ENCODE measurements around the gene LMOD2.

LMOD2 gene

DNA sequence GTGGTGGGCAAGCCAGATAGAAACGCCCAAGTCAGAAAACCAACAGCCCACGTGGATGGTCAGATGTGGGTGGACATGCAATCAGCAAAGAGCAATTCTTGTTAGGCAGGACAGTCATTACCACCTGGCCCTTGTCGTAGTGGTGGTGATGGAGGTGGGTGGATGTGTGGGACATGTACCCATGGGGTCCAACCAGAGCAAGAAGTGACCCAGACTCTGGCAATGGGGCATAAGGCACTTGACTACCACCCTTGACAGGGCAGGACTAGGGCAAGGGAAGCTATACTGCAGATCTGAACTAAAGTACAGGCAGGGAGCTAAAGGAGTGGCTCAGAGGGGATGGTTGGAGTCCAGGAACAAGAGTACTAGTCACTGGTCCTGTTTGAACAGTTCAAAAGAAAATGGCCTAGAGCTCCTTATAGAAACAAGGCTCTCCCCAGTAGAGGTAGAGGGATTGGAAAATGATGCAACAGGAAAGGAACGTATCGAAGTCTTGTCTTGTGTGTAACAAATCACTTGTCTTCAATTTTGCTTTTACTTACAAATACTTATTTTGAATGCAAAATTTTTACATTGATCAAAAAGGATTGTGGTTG, 17.6 kb downstream of the LMOD2 start:
- no peak for DNase-seq (ENCODE audit: low spot score)

- no peak for DNase-seq (ENCODE audit: low spot score)
These were observed 18.2 kb downstream of the LMOD2 start for GRCh38 chr7:123673752-123674398.

DNA sequence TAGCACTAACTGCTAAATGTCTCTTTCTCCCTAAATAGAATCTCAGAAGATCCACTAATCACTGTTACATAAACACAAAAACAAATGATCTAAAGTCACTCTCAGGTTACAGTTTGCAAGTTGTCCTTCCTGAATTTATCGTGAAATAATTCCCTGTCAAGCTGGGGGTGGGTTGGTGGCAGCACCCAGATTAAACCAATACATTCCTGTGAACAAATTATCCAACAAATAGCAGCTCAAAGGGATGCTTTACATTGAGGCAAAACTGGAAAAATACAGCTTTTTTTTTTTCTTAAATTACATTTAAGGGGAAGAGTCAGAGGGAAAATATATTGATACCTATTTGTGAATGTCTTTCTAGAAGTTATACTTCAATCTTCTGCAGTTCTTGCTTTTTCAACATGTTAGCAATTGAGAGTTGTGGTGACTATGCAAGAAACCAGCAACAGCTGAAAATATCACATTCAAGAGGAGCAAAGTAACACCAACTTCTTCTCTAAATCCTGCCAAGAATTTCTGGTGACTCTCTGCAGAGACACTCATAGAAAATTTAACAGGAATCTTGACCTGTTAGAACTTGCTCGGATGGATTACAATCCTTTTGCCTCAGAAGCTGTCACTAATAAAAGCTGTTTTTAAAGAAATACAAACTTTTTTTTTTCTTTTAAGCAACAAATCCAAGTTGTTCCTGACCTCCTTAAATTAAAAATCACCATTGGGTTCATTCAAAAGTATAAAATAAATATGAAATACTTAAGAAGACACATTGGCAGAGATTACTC, 18.9 kb downstream of the LMOD2 start:
- peak; percentile 39 for DNase-seq (ENCODE audit: low spot score)

- peak; percentile 66 for DNase-seq (ENCODE audit: low spot score)
These were observed 19.5 kb downstream of the LMOD2 start for GRCh38 chr7:123675181-123675473.

DNA sequence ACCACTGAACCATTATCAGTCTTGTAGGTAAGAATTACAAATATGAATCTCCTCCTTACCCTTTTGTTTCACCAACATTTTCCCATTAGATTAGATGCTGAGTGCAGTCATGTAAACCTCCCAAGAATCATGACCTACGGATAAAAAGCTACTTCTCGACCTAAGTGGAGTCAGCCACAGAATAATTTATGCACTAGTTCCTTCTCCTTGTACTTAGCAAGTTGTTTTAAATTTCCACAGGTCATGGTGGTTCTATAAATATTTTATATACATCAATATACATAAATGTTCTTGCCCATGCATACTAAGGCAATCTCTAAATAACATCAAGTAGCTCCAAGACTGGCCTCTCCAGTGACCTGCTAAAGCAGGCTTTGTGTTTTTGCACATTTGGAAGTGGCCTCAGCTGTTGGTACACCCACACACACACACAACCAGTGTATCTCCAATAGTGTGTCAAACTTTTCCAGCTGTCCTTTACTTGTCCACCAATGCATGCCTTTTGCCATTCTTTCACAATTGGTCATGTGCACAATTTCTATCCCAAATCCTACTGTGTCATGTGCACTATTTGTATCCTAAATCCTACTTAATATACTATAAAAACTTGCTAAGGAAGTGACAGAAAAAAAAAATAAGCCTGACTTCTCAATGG, 21.5 kb downstream of the LMOD2 start:
- DNase-seq (ENCODE audit: low spot score): no peak

DNA sequence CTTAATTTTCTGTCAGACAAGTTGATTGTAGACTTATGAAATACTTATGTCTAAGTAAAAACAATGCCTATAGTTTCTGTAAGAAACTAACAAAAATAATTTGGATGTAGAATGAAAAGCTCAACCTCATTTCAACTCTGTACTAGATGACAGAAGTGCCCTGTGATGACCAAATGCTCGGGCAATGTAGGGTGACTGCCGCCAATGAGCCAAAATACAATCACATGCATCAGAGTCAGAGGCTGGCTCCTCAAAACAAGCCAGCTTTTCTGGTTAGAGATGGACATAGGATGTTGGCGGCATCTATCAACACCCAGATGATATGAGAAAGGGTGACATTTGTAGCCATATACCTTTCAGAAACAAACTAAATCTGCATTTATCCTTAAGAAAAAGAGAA, 23.9 kb downstream of the LMOD2 start:
- DNase-seq (ENCODE audit: low spot score): no peak

- no peak for DNase-seq (ENCODE audit: low spot score)
These were observed 24.9 kb downstream of the LMOD2 start for GRCh38 chr7:123680580-123680979.

DNA sequence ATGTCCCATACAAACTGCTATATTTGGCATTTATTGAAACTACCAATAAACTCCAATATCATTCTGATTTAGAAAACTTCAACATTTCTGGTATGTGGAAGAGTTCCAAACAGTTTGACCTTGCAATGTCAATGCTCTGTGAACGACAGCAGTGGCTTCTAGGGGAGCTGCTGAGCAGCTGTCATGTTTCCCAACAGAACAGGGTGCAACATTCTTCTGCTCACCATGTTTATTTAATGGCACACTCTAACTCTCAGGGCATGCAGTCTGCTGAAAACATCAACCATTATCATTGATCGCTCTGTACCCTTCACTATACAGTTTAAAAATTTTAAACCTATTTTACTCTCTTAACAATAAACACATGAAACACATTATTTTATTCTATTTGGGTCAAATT, 25.9 kb downstream of the LMOD2 start:
- no peak for DNase-seq (ENCODE audit: low spot score)

- DNase-seq (ENCODE audit: low spot score): peak; percentile 41
These were observed 27.0 kb downstream of the LMOD2 start for GRCh38 chr7:123682690-123683089.

GRCh38 chr7:123687161-123687560, 31.5 kb downstream of the LMOD2 start:
- no peak for DNase-seq (ENCODE audit: low spot score)

GRCh38 chr7:123687727-123688126, 32.1 kb downstream of the LMOD2 start:
- no peak for DNase-seq (ENCODE audit: low spot score)

DNA sequence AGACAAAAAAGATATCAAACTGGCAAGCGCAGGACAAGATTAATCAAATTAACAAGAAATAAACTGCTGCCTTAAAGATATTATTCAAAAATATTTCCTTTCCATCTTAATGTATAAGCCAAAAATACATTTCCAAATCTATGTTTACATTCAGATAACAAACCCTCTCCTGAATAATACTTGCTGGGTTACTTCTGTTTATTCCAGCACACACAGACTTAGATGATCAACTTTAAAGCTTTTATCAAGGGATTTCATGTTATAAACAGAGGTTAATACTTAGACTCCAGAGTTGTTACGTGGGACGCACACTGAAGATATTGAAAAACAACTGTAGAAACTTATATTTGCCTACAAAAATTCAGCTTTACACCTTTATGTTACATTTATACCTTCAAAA, 33.6 kb downstream of the LMOD2 start:
- no peak for DNase-seq (ENCODE audit: low spot score)

GRCh38 chr7:123690550-123690949, 34.9 kb downstream of the LMOD2 start:
- no peak for DNase-seq (ENCODE audit: low spot score)

GRCh38 chr7:123692471-123692877, 36.8 kb downstream of the LMOD2 start:
- DNase-seq (ENCODE audit: low spot score): no peak

DNA sequence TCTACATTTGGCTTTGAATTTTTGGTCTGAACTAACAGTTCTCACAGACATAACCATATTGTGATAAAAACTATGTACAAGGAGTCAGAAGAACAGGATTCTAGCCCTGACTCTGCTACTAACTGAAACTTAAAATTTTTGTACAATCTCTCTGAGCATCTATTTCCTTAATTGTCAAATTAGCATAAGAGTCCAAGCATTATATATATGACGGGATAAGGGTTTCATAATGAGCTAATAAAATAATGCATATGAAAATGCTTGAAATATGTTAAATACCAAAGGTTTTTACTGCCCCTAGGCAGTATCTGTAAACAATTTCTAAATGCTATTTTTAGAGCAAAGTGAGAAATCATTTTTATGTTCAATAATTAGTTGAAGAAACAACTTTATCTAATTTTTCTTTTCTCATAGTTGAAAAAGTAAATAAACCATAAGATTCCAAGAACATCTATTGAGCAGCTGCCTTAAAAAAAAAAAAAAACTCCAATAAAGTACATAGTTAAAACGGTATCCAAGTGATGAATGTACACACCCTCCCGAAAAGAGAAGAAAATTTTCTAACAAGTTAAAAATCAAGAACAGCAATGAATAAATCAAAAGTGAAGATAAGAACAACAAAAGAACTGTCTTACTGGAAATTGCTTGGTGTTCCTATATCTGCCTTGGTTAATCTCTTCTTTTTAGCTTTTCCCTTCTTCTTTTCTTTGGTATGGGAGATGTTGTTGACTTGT, 40.4 kb downstream of the LMOD2 start:
- DNase-seq (ENCODE audit: low spot score): no peak

DNA sequence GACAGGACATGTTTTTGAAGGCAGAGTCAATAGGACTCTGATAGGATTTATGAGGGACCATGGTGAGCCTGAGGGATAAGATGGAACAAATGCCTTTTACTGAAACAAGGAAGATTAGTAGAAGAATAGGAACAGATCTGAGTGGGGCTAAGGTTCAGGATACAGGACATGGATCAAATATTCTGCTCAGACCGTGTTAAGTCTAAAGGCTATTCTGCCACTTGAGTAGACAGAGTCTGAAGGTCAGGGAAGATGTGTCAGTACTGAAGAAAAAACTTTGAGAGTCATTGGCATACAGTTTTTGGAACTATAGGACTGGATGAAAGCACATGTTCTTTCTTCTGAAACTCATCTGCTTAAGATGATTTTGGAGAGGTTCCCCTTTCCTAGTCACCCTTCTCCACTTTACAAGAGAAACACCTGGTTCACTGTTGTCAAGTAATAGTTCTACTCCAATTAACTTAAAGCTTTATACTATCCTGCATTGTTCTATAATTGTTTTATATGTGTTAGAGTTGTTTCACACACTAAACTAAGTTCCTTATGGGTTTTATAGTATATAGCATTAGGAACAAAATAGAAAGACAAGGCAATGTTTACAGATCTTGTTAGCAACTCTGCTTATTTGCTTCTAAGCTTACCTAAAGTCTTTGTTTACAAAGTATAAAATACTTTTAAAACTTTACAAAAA, 49.7 kb downstream of the LMOD2 start:
- DNase-seq (ENCODE audit: low spot score): no peak

DNA sequence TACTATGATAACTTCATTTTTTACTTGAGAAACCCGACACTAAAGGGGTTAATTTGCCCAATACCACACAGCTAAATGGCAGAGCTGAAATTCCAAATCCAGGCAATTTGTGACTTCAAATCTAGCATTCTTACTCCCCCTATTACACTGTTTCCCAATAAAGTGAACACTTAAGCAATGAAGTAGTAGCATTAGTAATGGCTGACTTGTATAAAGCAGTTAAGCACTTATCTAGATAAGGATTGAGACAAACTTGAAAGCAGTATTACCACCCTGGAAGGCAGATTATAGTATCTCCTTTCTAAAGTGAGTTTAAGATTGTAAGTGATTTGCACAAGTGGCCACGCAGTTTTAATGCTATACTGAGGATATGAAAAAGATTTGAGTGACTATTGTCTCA, 53.9 kb downstream of the LMOD2 start:
- DNase-seq (ENCODE audit: low spot score): no peak

GRCh38 chr7:123710683-123711082, 55.0 kb downstream of the LMOD2 start:
- no peak for DNase-seq (ENCODE audit: low spot score)

DNA sequence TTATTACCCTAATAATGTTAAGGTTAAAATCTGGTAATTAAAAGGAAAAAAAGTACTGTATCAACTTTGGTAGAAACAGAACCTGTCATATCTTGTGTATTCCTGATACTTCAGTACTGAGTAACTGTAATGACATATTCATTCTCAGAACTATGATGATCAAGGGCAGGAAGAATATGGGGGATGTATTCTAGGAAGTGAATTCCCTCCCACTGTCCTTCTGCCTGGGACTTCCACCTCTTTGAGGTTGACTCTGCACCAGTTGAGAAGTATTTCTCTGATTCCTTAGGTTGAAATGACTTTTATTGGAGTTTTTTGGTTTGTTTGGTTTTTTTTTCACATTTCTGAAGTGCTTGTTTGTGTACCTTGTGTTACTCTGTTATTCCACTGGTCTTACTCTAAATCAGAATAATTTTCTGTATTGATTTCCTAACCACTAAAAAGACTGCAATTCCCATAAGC, 56.2 kb downstream of the LMOD2 start:
- DNase-seq (ENCODE audit: low spot score): no peak

DNA sequence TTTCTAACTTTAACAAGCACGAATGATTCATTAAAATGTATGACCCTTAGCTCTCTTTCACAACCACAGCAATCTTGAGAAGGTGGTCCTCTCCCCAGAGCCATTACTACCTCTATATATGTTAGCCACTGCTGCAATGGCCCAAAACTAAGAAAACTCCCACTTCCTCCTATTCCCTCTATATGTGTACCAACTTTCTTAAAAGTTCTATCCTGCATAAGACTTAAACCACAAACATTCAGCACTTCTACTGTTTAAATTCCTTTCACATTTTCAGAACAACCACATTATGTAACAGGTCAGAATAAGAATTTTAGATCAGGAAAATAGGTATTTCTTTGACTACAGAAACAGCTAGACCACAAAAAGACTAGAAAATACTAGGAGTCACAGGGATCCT, 57.0 kb downstream of the LMOD2 start:
- DNase-seq (ENCODE audit: low spot score): peak; percentile 61

All from GM03348 (cell line).